Stimulated activated CD8-positive, alpha-beta memory T cell treated with anti-CD3 and anti-CD28 coated beads, Interleukin-15, amount 100 ng/mL, for 4 hours (primary cell): Measurements from ENCODE around the gene ZFYVE19.

Source experiments
- DNase-seq, 2 donors: peaks; one replicate each; pipeline ENCODE4 v3.0.0-alpha.2; 2020; ENCODE audit warnings: low read depth in 2 of 2

ZFYVE19 gene

GRCh38 chr15:40807028-40807887 is at the start of gene ZFYVE19, which contains the start of gene DNAJC17:
ZFYVE19 (plus strand) TSS chr15:40807089; CDS start chr15:40807590, 501 bp downstream.
DNAJC17 (minus strand) TSS chr15:40807473; CDS start chr15:40807446, 27 bp downstream.
- DNase-seq, result peak; percentile 85 to 93

- DNase-seq, result no peak
Observed at GRCh38 chr15:40759961-40760360, 46.9 kb upstream of the ZFYVE19 start.

- DNase-seq, result no peak
Observed at GRCh38 chr15:40762919-40763800, 43.7 kb upstream of the ZFYVE19 start.

- DNase-seq, result peak in 1 of 2 donors; percentile 43
Observed at GRCh38 chr15:40763801-40764628, 42.9 kb upstream of the ZFYVE19 start, which contains the start of gene GCHFR. GCHFR (plus strand) TSS chr15:40764068; CDS start chr15:40764181, 113 bp downstream.

- no peak for DNase-seq
Observed at GRCh38 chr15:40764629-40765103, 42.2 kb upstream of the ZFYVE19 start.

GRCh38 chr15:40766194-40766815 is 40.6 kb upstream of the ZFYVE19 start:
- DNase-seq, result no peak

- no peak for DNase-seq
Observed at GRCh38 chr15:40766906-40767837, 39.7 kb upstream of the ZFYVE19 start.

GRCh38 chr15:40767838-40768500 is 38.9 kb upstream of the ZFYVE19 start:
- no peak for DNase-seq

GRCh38 chr15:40768521-40769273 is 38.2 kb upstream of the ZFYVE19 start:
- no peak for DNase-seq

- peak; percentile 66 to 75 for DNase-seq
Observed at GRCh38 chr15:40769274-40770146, 37.4 kb upstream of the ZFYVE19 start, which contains the start of gene C15orf62. C15orf62 (plus strand) TSS chr15:40769980; CDS start chr15:40770496, 516 bp downstream.

GRCh38 chr15:40770147-40770721 is 36.7 kb upstream of the ZFYVE19 start:
- no peak for DNase-seq

- DNase-seq, result no peak
Observed at GRCh38 chr15:40771242-40771641, 35.6 kb upstream of the ZFYVE19 start.

GRCh38 chr15:40772014-40772413 is 34.9 kb upstream of the ZFYVE19 start:
- no peak for DNase-seq

- DNase-seq, result no peak
Observed at GRCh38 chr15:40773496-40773895, 33.4 kb upstream of the ZFYVE19 start.

GRCh38 chr15:40773902-40774301 is 33.0 kb upstream of the ZFYVE19 start:
- DNase-seq, result no peak

- DNase-seq, result no peak
Observed at GRCh38 chr15:40775007-40775406, 31.9 kb upstream of the ZFYVE19 start.
